ENCODE measurements around the gene PEMT.

GRCh38 chr17:17493986-17494466 is 97.5 kb downstream of the PEMT start:
- TF ChIP-seq, protein P1, sequence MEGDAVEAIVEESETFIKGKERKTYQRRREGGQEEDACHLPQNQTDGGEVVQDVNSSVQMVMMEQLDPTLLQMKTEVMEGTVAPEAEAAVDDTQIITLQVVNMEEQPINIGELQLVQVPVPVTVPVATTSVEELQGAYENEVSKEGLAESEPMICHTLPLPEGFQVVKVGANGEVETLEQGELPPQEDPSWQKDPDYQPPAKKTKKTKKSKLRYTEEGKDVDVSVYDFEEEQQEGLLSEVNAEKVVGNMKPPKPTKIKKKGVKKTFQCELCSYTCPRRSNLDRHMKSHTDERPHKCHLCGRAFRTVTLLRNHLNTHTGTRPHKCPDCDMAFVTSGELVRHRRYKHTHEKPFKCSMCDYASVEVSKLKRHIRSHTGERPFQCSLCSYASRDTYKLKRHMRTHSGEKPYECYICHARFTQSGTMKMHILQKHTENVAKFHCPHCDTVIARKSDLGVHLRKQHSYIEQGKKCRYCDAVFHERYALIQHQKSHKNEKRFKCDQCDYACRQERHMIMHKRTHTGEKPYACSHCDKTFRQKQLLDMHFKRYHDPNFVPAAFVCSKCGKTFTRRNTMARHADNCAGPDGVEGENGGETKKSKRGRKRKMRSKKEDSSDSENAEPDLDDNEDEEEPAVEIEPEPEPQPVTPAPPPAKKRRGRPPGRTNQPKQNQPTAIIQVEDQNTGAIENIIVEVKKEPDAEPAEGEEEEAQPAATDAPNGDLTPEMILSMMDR (conservative IDR thresholded peaks at IDR 0.05; ENCODE audit: low read depth in 2 of 2): no peak
- TF ChIP-seq STAT1 (IDR thresholded peaks at IDR 0.05; ENCODE audit: unreplicated experiment) (no peak), NANOG (IDR thresholded peaks at IDR 0.05; ENCODE audit: borderline replicate concordance) (no peak), CREB1 (CRISPR knock-in tag; IDR thresholded peaks at IDR 0.05; ENCODE audit: low read depth) (no peak), EZH2phosphoT487 (IDR thresholded peaks at IDR 0.05; ENCODE audit: unreplicated experiment) (no peak), ZNF331 (CRISPR knock-in tag; IDR thresholded peaks at IDR 0.05; ENCODE audit: low read depth) (no peak), POLR2AphosphoS5 (IDR thresholded peaks at IDR 0.05; ENCODE audit: low read depth) (no peak), JUNB (IDR thresholded peaks at IDR 0.05; ENCODE audit: unreplicated experiment) (no peak), EZH2 (IDR thresholded peaks at IDR 0.05; ENCODE audit: low read depth, unreplicated experiment) (no peak)
- TF ChIP-seq, protein P2, sequence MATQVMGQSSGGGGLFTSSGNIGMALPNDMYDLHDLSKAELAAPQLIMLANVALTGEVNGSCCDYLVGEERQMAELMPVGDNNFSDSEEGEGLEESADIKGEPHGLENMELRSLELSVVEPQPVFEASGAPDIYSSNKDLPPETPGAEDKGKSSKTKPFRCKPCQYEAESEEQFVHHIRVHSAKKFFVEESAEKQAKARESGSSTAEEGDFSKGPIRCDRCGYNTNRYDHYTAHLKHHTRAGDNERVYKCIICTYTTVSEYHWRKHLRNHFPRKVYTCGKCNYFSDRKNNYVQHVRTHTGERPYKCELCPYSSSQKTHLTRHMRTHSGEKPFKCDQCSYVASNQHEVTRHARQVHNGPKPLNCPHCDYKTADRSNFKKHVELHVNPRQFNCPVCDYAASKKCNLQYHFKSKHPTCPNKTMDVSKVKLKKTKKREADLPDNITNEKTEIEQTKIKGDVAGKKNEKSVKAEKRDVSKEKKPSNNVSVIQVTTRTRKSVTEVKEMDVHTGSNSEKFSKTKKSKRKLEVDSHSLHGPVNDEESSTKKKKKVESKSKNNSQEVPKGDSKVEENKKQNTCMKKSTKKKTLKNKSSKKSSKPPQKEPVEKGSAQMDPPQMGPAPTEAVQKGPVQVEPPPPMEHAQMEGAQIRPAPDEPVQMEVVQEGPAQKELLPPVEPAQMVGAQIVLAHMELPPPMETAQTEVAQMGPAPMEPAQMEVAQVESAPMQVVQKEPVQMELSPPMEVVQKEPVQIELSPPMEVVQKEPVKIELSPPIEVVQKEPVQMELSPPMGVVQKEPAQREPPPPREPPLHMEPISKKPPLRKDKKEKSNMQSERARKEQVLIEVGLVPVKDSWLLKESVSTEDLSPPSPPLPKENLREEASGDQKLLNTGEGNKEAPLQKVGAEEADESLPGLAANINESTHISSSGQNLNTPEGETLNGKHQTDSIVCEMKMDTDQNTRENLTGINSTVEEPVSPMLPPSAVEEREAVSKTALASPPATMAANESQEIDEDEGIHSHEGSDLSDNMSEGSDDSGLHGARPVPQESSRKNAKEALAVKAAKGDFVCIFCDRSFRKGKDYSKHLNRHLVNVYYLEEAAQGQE (IDR thresholded peaks at IDR 0.05; ENCODE audit: unreplicated experiment): no peak
